ENCODE measurements around the gene KLK12.

The KLK12 gene

DNA sequence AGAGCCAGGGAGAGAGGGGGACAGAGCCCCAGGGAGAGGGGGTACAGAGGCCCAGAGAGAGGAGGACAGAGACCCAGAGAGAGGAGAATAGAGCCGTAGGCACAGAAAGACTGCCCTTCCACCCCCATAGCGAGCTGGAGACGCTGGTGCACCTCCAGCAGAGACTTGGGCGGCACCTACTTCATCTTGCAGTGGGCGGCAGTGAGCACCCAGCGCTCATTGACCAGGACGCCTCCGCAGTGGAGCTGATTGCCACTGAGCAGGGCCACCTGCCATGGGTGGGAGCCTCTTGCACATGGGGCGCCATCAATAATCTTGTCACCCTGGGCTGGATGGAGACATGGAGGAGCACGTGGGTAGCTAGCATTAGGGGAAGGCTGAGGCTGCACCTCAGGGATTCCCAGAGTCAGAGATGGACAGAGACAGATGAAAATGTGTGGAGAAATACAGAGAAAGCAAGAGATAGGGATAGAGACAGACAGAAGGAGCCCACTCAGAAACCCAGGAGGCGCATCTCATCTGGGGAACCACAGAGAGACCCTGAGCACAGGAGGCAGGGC, 53.1 kb downstream of the KLK12 start:
- no peak for DNase-seq (ENCODE audit: low read depth)

- no peak for DNase-seq (ENCODE audit: low read depth)
Measured at GRCh38 chr19:50980208-50980607, 54.6 kb downstream of the KLK12 start.

DNA sequence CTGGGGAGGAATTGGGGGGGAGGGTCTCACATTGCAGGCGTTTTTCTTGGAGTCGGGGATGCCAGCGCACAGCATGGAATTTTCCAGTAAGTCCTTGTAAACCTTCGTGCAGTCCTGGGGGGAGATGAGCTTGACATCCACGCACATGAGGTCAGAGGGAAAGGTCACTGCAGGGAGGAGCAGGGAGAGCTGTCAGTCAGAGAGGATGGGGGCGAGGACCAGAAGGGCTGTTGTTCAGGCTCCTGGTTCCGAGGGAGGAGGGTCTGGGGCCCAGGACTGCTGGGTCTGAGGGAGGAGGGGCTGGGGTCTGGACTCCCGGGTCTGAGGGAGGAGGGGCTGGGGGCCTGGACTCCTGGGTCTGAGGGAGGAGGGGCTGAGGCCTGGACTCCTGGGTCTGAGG, 55.0 kb downstream of the KLK12 start:
- no peak for DNase-seq (ENCODE audit: low read depth)

Data from amniotic epithelial cell (primary cell).